Ascending aorta (tissue), 2 donors: ENCODE data around the gene CYB5B. TPM values are rescaled to one million over a fixed set of nuclear protein-coding genes. Genes with fewer than 3 reads are reported as not detected.

Experiments
- DNase-seq, 2 donors: peaks; one replicate each; pipeline ENCODE4 v3.0.0-alpha.2; 2019; ENCODE audit warnings: low spot score in 2 of 2
- H3K27ac ChIP-seq, 2 donors: fragments of 200-600 bp; sonication (generic); one replicate each; pipeline ENCODE4 v1.5.1; 2016 to 2017; ENCODE audit warnings: mild to moderate bottlenecking in 1 of 2
- H3K27me3 ChIP-seq: fragments of 200-600 bp; sonication (generic); one replicate; pipeline ENCODE4 v1.5.1; 2017
- H3K36me3 ChIP-seq, 2 donors: fragments of 200-600 bp; sonication (generic); one replicate each; pipeline ENCODE4 v1.5.1; 2016
- H3K4me1 ChIP-seq, 2 donors: fragments of 200-600 bp; sonication (generic); one replicate each; pipeline ENCODE4 v1.5.1; 2016 to 2017; ENCODE audit warnings: mild to moderate bottlenecking in 1 of 2
- H3K4me3 ChIP-seq, 2 donors: fragments of 200-600 bp; sonication (generic); one replicate each; pipeline ENCODE4 v1.5.1; 2016 to 2017; ENCODE audit warnings: mild to moderate bottlenecking in 1 of 2
- H3K9me3 ChIP-seq, 2 donors: fragments of 200-600 bp; sonication (generic); one replicate each; pipeline ENCODE4 v1.5.1; 2016
- CTCF ChIP-seq, 3 experiments: fragments of 200-600 bp in 2 of 3; fragments of 450-650 bp in 1 of 3; sonication (generic) in 2 of 3; IDR thresholded peaks; one replicate each; pipeline ENCODE4 v1.5.1; 2016 to 2019; ENCODE audit warnings: antibody characterized with exemption in 3 of 3, mild to moderate bottlenecking in 1 of 3, moderate library complexity in 1 of 3
- intact Hi-C: fragments of 100-400 bp; cut with DNase I; formaldehyde crosslinking; loops from one replicate; pipeline ENCODE4 v1.15.1; 2023
- total RNA-seq: library from RNA; depleted of rRNA; stranded (reverse); fragments of >200 nt; gene quantifications from one replicate; pipeline ENCODE4 v1.1.0, GENCODE V29; 2016

Gene CYB5B
- total RNA-seq, 1 donor from 2014 or later: 19.2 TPM

GRCh38 chr16:69499541-69500230 is 75.3 kb downstream of the CYB5B start:
- no peak overlapping the region for H3K4me3 ChIP-seq
- no peak for DNase-seq
- TF ChIP-seq CTCF (IDR thresholded peaks at IDR 0.05): no peak
- no peaks in the 10 kb centered on the region for H3K4me1 ChIP-seq
- no peaks in the 10 kb centered on the region for H3K36me3 ChIP-seq
- H3K27ac ChIP-seq: no peak overlapping the region
- H3K27me3 ChIP-seq: no peaks in the 10 kb centered on the region
- no peaks in the 10 kb centered on the region for H3K9me3 ChIP-seq
- intact Hi-C loops: no loop called here

DNA sequence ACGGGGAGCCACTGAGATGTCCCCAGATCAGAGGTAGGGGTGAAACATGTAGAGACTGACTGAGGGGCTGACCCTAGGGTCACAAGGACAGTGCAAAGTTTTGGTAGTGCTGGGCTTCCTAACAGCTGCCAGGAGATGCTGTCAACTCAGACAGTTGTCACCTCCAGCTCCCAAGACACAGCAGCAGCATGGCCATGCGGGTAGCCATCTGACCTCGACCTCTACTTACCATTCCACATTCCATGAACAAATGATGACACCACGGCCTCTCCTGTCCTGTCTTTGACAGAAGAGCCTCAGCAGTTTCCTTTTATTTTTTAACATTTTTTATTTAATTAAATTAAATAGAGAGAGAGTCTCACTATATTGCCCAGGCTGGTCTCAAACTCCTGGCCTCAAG is 76.1 kb downstream of the CYB5B start:
- Histone ChIP-seq H3K9me3 (no peaks in the 10 kb centered on the region), H3K27me3 (no peaks in the 10 kb centered on the region), H3K4me1 (no peaks in the 10 kb centered on the region), H3K4me3 (no peak overlapping the region), H3K36me3 (no peaks in the 10 kb centered on the region), H3K27ac (no peak overlapping the region)
- intact Hi-C loops: no loop called here
- no peak for TF ChIP-seq CTCF (IDR thresholded peaks at IDR 0.05)
- no peak for DNase-seq

GRCh38 chr16:69501956-69502745 is 77.7 kb downstream of the CYB5B start:
- intact Hi-C loops: no loop called here
- Histone ChIP-seq H3K4me3 (no peak overlapping the region), H3K27ac (no peak overlapping the region), H3K27me3 (no peaks in the 10 kb centered on the region), H3K4me1 (no peaks in the 10 kb centered on the region), H3K9me3 (no peaks in the 10 kb centered on the region), H3K36me3 (no peaks in the 10 kb centered on the region)
- DNase-seq: no peak
- TF ChIP-seq CTCF (IDR thresholded peaks at IDR 0.05): no peak

- Histone ChIP-seq H3K27ac (no peak overlapping the region), H3K36me3 (no peaks in the 10 kb centered on the region), H3K27me3 (no peaks in the 10 kb centered on the region), H3K9me3 (no peaks in the 10 kb centered on the region), H3K4me1 (no peaks in the 10 kb centered on the region), H3K4me3 (no peak overlapping the region)
- DNase-seq: no peak
- intact Hi-C loops: no loop called here
- no peak for TF ChIP-seq CTCF (IDR thresholded peaks at IDR 0.05)
These were observed 78.8 kb downstream of the CYB5B start for GRCh38 chr16:69503244-69503643.

DNA sequence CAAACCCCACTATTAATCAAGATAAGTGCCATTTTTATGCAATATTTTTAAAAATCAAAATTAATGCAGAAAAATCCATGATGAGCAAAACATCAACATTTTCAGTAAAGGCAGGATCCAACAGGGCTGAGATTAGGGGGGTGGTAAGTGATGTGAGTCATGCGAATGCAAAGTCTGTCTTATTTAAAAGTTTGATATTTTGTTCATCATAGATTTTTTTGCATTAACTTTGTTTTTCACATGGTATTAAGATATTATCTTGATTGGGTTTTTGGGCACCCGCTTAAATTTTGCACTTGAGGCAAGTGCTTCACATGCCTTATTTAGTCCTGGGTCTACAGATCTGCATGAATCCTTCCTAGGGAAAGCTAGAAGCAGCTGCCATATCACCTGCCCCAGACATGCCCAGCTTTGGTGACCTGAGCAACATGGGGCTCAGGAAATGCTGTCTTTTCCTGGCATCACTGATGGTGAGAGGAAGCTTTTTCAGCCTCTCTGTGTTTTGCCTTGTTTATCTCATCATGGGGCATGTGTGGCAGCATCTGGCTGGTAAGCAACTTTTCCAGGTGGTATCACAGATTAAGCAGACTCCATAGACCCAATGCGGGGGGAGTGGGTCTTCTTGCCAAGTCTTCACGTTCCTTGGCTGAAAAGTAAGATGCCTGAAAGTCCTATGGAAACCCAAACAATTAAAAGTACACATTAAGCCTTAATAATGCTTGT is 83.8 kb downstream of the CYB5B start:
- no peak for DNase-seq
- no peaks in the 10 kb centered on the region for H3K4me1 ChIP-seq
- H3K36me3 ChIP-seq: no peaks in the 10 kb centered on the region
- intact Hi-C loops: no loop called here
- TF ChIP-seq CTCF (IDR thresholded peaks at IDR 0.05): no peak
- H3K4me3 ChIP-seq: no peak overlapping the region
- H3K27ac ChIP-seq: no peak overlapping the region
- H3K9me3 ChIP-seq: no peaks in the 10 kb centered on the region
- no peaks in the 10 kb centered on the region for H3K27me3 ChIP-seq
